NCI-H1105 treated with DMSO at 0.1 percent for 48 hours (cell line): ENCODE measurements around the gene HYDIN.
"Not testable (repeated sequence)": the region's sequence is repeated elsewhere in the genome, so short reads cannot be mapped to it uniquely, and the experiment has no call there.

Experiments used
- DNase-seq: peaks from one replicate; lab custom pipeline; 2025; lab: John Stamatoyannopoulos, UW

Gene HYDIN

DNA sequence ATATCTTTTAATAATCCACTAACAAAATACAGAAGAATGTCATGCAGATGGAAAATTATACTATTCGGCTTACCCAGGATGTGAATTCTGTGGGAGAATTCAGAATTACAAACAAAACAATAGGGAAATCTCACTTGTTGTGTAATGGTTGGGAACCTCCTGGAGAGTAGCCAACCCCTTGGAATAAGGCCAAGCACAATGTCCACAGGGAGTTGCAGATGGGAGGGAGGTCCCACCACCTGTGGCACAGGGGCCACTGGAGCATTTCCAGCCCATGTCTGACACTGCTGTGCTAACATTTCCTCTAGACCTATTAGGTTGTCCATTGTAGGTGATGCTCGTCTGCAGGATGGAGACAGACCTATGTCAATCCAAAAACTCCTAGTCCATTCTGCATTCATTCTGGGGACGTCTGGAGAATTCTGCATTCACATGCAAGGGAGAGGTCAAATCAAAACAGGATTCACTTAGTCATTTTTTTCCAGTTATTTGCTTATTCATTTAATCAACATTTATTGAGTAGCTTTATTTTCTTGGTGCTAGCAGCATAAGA is 120.8 kb downstream of the HYDIN start:
- DNase-seq: not testable (repeated sequence)

DNA sequence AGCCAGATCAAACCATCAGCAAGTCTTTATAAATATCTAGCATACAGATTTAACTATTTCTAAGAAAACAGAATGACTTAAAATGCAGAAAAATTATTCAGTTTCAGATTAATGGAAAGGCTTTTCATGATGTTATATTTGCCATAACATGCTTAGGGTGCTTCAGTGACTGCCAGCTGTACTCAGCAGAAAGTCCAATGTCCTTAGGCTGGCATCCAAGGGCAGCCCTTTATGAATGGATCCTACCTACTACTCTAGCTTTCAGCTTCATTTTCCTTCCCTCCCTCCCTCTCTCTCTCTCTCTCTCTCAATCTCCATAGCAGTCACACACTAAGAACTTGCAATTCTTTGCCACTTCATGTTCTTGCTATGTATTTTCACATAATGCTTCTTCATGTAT is 124.6 kb downstream of the HYDIN start:
- DNase-seq: not testable (repeated sequence)

DNA sequence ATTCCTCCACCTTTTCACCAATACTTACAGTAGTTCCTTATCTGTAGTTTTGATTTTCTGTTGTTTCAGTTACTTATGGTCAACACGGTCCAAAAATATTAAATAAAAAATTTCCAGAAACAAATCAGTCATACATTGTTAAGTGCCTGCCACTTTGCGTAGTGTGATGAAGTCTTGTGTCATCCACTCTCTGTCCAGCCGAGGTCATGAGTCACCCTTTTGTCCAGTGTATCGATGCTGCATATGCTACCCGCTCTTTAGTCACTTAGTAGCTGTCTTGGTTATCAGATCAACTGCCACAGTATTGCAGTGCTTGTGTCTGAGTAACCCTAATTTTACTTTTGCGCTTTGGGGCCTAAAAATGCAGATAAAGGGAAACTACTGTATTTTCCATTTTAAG is 146.9 kb downstream of the HYDIN start:
- not testable (repeated sequence) for DNase-seq

- not testable (repeated sequence) for DNase-seq
These were observed 149.7 kb downstream of the HYDIN start for GRCh38 chr16:71080777-71081176.

GRCh38 chr16:71080262-71080661 is 150.3 kb downstream of the HYDIN start:
- DNase-seq: not testable (repeated sequence)

DNA sequence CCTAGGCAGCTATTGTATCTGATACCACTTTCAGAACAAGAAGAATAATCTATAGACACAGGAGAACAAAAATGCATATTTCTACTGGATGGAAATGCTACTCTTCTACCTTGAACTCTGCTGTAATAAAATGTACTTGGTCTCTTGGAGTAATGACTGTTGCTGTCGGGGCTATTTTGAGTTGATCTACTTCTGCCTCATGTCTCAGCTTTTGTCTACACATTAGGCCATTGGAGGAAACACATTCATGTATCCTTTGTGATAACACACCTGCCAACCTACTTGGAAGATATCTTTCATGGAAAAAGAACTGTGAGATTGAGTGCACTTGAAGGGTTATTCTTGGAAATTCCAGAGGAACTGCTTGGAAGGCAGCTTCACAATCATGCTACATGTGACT is 159.9 kb downstream of the HYDIN start:
- DNase-seq: not testable (repeated sequence)

GRCh38 chr16:71069842-71070241 is 160.7 kb downstream of the HYDIN start:
- DNase-seq: not testable (repeated sequence)

GRCh38 chr16:71053897-71054609 is 176.5 kb downstream of the HYDIN start:
- not testable (repeated sequence) for DNase-seq

DNA sequence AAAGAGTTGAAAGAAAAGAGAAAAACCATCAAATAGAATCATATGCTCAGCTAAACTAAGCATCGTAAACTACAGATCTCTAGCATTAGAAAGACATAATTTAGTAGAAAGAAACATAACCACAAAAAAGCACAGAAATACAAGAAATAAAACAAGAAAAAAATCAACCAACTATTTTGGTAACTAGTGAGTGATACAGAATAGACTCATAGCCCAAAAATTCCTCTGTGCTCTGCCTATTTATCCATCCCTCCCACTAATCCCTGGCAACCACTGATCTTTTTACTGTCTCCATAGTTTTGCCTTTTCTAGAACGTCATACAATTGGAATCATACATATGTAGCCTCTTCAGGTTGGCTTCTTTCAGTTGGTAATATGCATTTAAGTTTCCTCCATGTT is 180.2 kb downstream of the HYDIN start:
- not testable (repeated sequence) for DNase-seq

GRCh38 chr16:71039368-71040111 is 191.0 kb downstream of the HYDIN start:
- not testable (repeated sequence) for DNase-seq

DNA sequence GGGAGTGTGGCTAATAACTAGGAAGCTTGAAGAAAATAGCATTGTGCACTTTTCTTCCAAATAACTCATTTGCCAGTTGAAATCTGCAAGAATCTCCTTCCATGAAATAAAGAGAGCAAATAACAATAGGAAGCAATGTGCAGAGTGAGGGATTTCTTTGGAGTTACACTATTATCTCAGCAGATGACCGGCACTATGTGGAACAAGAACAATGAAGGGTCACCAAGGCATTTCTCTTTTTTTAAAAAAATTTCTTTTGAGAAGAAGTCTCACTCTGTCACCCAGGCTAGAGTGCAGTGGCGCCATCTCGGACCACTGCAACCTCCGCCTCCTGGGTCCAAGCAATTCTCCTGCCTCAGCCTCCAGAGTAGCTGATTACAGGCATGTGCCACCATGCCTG is 192.1 kb downstream of the HYDIN start:
- DNase-seq: not testable (repeated sequence)

DNA sequence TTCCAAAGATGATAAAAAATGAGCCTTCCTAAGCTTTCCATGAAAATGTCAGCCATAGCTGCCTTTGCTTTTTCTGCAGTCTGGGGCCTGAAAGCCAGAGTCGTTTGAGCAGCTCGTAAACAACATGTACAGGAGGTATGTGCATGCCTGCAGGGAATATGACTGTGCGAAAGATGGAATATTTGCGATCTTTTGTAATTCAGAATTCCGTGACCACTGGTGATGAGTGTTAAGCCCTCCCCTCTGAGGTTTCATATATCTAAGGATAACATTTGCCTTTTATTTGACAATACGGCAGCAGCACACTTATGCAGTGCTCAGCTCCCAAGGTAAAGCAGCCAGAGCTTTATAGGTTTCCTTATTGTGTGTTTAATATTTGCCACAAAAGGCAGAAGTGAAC is 192.5 kb downstream of the HYDIN start:
- DNase-seq: not testable (repeated sequence)

GRCh38 chr16:71028032-71028727 is 202.3 kb downstream of the HYDIN start:
- not testable (repeated sequence) for DNase-seq

DNA sequence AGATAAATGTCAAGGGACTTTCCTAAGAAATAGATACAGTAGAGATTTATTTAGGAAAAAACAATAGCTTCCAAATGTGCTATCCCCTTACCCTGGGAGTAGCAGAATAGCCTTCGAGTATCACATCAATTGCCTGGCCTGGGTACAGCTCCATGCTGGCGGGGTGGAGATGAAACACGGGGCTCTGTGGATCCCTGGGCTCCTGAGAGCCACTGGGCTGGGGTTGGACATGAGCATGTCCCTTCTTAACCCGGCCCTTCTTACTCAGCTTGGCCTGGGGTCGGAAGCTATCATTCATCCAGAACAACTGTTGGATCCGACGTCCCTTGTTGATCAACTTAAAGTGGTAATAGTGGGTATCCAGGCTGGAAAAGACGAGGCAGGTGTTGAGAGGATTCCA is 203.0 kb downstream of the HYDIN start:
- DNase-seq: not testable (repeated sequence)

DNA sequence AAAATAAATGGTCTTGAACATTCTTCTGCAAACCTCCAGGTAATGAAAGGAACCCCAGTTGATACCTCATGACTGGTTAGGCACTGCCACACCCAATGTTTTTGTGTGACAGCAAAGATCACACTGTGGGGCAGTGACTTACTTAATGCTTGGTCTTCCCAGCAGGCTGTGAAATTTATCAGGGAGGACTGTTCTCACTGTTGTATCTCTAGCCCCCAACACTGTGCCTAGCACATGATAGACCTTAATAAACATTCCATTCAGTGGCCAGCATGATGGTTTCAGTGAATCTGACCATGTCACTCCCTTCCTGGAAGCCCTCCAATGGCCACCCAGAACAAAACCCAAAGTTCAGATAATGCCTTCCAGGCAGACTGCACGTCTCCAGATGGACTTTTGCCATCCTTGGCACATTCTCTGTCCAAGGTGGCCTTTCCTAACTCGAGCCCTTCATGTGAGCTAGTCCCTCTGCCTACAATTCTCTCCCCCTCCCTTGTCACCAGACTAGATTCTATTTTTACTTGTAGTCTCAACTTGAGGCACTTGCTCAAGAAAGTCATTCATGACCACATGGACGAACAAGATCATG is 206.6 kb downstream of the HYDIN start:
- not testable (repeated sequence) for DNase-seq

- DNase-seq: not testable (repeated sequence)
These were observed 208.5 kb downstream of the HYDIN start for GRCh38 chr16:71021961-71022537.

DNA sequence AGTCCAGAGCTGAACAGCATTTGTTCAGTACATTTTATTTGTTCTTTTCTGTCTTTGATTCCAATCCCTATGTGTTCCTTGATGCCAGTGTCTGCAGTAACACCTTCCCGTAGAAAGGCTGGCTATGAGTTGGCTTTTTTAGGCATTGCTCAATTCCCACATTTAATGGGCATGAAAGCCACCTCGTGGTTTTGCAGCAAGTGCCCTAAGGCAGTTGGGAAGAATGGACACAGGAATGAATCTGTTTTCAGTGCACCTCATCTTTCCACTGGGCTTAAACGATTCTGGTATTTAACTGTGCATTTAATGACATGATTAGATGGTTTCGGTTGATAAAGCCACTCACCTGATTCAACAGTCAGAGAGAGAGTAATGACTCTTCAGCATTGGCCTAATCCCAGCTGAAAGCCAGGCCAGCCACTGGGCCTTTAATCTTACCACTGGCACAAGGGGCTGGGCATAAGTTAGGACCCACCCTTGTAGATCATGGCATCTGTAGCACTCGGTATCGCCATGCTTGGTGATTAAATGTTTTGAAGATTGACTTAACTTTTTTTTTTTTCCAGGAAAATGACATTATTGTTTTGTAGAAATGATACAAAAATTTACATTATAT is 211.3 kb downstream of the HYDIN start:
- DNase-seq: not testable (repeated sequence)

DNA sequence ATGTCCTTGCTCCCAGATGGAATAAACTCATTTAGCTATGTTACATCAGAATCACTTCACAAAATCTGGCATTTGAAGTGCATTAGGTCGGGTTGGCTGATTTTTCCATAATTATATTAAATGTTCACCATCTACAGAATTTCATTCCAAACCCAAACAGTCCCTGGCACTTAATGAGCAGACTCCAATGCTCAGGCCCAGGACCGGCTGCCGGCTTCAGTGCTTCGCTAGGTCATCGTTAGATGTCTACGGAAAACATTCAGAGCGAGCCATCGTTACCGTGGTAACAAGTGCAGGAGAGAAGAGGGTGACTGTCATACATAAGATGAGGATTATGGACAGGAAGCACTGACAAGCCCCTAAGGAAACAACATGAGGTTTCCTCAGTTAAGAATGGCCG is 215.1 kb downstream of the HYDIN start:
- DNase-seq: not testable (repeated sequence)

- not testable (repeated sequence) for DNase-seq
These were observed 220.9 kb downstream of the HYDIN start for GRCh38 chr16:71009440-71010223.

DNA sequence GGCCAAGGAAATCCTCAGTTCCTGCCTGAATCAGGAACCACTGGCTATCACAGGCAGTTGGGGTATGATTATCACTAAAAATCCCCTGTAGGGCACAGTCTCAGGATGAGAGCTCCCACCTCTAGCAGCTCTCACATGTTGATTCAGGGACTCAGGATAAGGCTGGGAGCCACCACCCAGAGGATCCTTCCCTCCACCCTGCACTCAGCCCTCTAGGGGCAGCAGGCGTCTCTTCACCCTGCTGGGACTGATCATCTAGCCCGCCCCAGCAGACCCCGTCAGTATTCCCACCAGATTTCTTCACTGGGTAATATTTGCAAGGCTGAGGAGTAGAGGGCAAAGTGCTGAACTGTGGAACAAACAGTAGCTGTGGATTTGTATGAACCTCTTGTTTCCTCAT is 224.0 kb downstream of the HYDIN start:
- not testable (repeated sequence) for DNase-seq
